ENCODE measurements around the gene TEK.

DNA sequence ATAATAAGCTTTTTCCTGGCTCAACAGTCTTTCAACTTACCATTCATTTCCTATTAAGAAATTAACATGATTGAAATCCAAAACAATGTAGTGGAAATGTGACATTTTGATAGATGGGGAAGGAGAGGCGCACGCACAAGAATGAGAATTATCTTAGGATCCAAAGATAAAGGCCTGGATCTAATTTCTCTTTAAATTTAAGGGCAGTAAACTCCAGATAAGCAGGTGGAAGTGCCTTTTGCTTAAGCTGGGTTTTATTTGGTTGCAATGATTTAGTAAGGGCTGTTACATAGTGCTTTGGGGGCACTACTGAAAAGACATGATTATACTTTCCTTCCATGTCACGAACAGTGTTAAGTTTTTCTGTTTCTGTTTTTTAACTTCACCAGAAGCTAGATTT, 170.6 kb downstream of the TEK start:
- TF ChIP-seq, protein P1, sequence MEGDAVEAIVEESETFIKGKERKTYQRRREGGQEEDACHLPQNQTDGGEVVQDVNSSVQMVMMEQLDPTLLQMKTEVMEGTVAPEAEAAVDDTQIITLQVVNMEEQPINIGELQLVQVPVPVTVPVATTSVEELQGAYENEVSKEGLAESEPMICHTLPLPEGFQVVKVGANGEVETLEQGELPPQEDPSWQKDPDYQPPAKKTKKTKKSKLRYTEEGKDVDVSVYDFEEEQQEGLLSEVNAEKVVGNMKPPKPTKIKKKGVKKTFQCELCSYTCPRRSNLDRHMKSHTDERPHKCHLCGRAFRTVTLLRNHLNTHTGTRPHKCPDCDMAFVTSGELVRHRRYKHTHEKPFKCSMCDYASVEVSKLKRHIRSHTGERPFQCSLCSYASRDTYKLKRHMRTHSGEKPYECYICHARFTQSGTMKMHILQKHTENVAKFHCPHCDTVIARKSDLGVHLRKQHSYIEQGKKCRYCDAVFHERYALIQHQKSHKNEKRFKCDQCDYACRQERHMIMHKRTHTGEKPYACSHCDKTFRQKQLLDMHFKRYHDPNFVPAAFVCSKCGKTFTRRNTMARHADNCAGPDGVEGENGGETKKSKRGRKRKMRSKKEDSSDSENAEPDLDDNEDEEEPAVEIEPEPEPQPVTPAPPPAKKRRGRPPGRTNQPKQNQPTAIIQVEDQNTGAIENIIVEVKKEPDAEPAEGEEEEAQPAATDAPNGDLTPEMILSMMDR (IDR thresholded peaks at IDR 0.05), result no peak
- TF ChIP-seq POLR2A (IDR thresholded peaks at IDR 0.05) (no peak), POLR2AphosphoS5 (IDR thresholded peaks at IDR 0.05) (no peak)
